Stimulated activated CD4-positive, alpha-beta T cell treated with anti-CD3 and anti-CD28 coated beads, Interleukin-2, amount 100 ng/mL, for 4 hours (primary cell): ENCODE results near the gene PPM1H.
"Not testable (repeated sequence)": the region's sequence is repeated elsewhere in the genome, so short reads cannot be mapped to it uniquely, and the experiment has no call there.

Experiments
- DNase-seq: peaks from one replicate; pipeline ENCODE4 v3.0.0-alpha.2; 2020; ENCODE audit warnings: low read depth

PPM1H gene

GRCh38 chr12:62934799-62935674 lies at the start of gene PPM1H:
Gene PPM1H, minus strand, starts transcription at chr12:62935150. Its CDS starts 414 bp downstream, at chr12:62934736.
- DNase-seq: no peak

- DNase-seq: no peak
Observed at GRCh38 chr12:62983594-62983993, 48.6 kb upstream of the PPM1H start.

- no peak for DNase-seq
Observed at GRCh38 chr12:62978768-62979167, 43.8 kb upstream of the PPM1H start.

GRCh38 chr12:62977883-62978282 lies 42.9 kb upstream of the PPM1H start:
- DNase-seq: no peak

- DNase-seq: no peak
Observed at GRCh38 chr12:62977418-62977817, 42.5 kb upstream of the PPM1H start.

GRCh38 chr12:62976110-62976662 lies 41.2 kb upstream of the PPM1H start:
- no peak for DNase-seq

- no peak for DNase-seq
Observed at GRCh38 chr12:62971769-62972525, 37.0 kb upstream of the PPM1H start.

- DNase-seq: no peak
Observed at GRCh38 chr12:62969695-62970094, 34.7 kb upstream of the PPM1H start.

- no peak for DNase-seq
Observed at GRCh38 chr12:62967701-62968100, 32.8 kb upstream of the PPM1H start.

GRCh38 chr12:62966990-62967506 lies 32.1 kb upstream of the PPM1H start:
- DNase-seq: no peak

GRCh38 chr12:62966446-62966989 lies 31.6 kb upstream of the PPM1H start:
- DNase-seq: not testable (repeated sequence)

- not testable (repeated sequence) for DNase-seq
Observed at GRCh38 chr12:62965700-62966099, 30.8 kb upstream of the PPM1H start.

GRCh38 chr12:62965242-62965641 lies 30.3 kb upstream of the PPM1H start:
- DNase-seq: not testable (repeated sequence)

GRCh38 chr12:62963486-62964041 lies 28.6 kb upstream of the PPM1H start:
- DNase-seq: no peak

- no peak for DNase-seq
Observed at GRCh38 chr12:62960324-62960723, 25.4 kb upstream of the PPM1H start.

GRCh38 chr12:62959745-62960144 lies 24.8 kb upstream of the PPM1H start:
- no peak for DNase-seq

- no peak for DNase-seq
Observed at GRCh38 chr12:62957233-62957953, 22.4 kb upstream of the PPM1H start.

GRCh38 chr12:62955678-62956077 lies 20.7 kb upstream of the PPM1H start:
- no peak for DNase-seq

GRCh38 chr12:62950317-62950716 lies 15.4 kb upstream of the PPM1H start:
- no peak for DNase-seq

- no peak for DNase-seq
Observed at GRCh38 chr12:62948123-62948522, 13.2 kb upstream of the PPM1H start.

- no peak for DNase-seq
Observed at GRCh38 chr12:62947364-62947763, 12.4 kb upstream of the PPM1H start.
